Stimulated activated CD4-positive, alpha-beta T cell treated with anti-CD3 and anti-CD28 coated beads, Interleukin-1b, Interleukin-23, amount 100 ng/mL, for 1 hour (primary cell): ENCODE results near the gene SH2D7.
A peak's percentile ranks its signal among the peaks of the same experiment; 100 is the strongest.

ENCODE experiments used
- DNase-seq, 2 donors: peaks; one replicate each; pipeline ENCODE4 v3.0.0-alpha.2; 2020; ENCODE audit warnings: low read depth in 2 of 2

SH2D7 gene

DNA sequence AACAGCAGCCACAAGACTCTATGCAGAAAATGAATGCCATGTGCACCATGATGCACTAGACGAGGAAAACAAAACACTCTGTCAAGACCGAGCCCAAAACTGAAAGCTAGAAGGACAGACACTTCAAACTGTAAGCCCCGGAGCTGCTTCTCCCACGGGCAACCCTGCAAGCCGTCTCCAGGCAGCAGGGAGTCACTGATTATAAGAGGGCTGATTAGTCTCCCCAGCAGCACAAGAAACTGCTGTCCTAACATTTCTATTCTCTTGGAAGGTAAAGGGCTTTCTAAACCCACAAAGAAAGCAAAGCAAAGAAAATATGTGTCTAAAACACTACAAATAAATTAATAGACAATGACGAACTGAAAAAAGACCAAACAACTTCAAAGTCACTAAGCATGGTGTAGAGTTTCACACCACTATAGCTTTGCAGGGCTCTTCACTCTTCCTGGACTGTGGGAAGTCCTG lies 30.4 kb upstream of the SH2D7 start:
- DNase-seq: no peak

DNA sequence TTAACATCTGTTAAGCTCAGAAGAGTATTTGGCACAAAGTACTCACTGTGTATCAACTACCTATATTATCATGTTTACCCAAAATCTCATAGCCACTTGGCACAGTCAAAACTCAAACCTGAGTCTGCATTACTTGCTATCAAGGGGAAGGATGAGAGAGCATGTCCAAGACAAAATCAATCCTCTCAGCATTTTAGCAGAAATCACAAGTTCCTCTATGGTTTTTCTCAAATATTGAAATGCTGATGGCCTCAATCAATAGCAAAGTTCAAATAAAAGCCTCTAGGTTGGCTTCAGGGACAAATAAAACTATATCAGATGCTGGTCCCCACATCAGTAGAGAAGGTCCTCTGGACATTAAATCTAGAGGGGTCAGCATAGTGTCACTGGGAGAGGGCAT lies 29.1 kb upstream of the SH2D7 start:
- no peak for DNase-seq

DNA sequence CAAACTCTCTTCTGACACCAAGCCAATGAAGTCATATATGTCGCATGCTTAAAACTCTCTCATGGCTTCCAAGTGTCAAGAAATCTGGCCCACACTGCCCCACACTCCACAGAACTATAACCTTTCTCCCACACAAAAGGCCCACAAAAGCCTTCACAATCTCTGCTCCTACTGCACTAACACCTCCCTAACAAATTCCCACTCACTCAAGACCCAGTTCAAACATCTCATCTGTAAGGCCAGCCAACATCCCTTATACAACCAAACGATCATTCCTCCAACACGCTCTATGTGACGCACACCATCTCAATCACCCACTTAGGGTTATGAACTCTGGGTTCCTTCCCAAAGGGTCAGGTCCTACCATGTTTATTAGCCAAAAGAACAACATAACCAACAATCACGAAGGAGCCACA lies 28.4 kb upstream of the SH2D7 start:
- DNase-seq: no peak

GRCh38 chr15:78064544-78064943 lies 27.8 kb upstream of the SH2D7 start:
- no peak for DNase-seq

DNA sequence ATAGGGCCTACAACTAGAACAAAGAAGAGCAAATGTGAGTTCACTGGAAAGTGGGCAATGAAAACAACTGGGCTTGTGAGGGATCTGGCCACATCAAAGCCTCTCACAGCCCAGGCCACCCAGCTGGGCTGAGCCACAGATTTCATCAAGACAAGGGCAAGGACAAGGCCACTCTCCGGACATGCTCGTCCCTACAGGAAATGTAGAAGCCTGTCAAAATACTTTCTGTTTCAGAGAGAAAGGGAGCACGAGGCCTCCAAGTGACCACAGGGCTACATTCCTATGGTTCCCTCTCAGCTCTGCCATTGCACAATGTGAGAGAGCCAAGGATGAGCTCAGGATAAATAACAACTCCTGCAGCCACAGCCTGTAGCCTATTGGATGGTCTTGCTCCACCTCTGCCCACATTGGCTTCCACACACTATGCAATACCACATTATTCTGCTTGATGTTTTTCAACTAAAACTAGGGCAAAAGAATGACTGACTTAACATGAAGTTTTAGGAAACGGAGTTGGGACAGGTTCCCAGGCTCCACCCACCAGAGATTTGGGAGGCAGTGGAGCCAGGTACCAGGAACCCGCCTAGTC lies 27.0 kb upstream of the SH2D7 start:
- DNase-seq: no peak

- no peak for DNase-seq
Measured at GRCh38 chr15:78065973-78066946, 26.1 kb upstream of the SH2D7 start.

GRCh38 chr15:78067328-78068228 lies 24.8 kb upstream of the SH2D7 start:
- DNase-seq: no peak

DNA sequence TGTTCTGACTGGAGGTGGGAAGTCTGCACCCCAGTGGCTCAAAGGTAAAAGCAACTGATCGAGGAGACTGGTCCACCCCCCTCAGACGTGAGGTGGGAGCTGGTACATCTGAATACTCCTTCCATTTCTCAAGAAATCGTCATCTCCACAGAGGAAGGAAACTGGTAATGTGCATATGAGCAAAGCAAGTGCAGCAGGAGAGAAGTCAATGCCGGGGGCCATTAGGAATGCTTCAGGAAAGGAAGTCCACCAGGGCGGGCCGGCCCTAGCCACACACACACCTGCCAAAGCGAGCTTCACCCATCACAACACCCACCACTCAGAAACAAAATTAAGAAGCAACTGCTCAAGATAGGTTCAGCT lies 23.3 kb upstream of the SH2D7 start:
- DNase-seq: no peak

DNA sequence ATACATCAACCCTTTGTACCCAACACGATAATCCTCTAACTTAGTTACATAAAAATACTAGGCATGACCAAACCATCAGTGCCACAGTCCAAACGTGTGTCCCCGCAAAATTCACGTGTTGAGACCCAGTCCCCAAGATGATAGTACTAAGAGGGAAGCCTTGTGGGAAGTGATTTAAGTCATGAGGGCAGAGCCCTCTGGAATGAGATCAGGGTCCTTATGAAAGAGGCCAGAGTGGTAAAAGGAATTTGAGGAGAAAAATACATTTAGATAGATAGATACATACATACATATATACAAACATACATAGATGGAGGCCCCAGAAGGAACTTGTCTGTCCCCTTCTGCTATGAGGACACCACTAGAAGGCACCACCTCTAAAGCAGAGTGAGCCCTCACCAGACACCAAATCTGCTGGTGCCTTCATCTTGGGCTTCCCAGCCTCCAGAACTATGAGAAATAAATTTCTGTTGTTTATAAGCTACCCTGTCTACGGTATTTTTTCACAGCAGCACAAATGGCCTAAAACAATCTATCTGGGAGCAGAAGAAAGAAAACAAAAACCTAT lies 22.8 kb upstream of the SH2D7 start:
- no peak for DNase-seq

- DNase-seq: no peak
Measured at GRCh38 chr15:78070049-78070700, 22.2 kb upstream of the SH2D7 start.

DNA sequence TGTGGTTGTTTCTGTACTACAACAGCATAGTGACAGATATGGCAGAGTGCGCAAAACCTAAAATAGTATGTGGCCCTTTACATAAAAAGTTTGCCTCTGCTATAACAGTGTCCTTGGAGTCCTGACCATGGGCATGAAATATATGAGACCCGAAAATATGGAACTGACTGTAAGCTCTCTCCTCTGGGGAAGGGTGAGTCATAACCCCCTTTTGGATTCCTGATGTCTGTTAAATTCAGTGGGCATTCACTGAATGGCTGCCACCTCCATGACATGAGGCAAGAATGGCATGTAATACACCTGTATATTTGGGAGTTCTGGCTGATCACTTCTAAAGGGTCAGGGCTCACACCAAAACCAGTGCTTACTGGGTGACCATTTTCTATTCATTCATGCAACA lies 21.0 kb upstream of the SH2D7 start:
- DNase-seq: no peak

GRCh38 chr15:78072080-78072892 lies 20.1 kb upstream of the SH2D7 start:
- DNase-seq: no peak

DNA sequence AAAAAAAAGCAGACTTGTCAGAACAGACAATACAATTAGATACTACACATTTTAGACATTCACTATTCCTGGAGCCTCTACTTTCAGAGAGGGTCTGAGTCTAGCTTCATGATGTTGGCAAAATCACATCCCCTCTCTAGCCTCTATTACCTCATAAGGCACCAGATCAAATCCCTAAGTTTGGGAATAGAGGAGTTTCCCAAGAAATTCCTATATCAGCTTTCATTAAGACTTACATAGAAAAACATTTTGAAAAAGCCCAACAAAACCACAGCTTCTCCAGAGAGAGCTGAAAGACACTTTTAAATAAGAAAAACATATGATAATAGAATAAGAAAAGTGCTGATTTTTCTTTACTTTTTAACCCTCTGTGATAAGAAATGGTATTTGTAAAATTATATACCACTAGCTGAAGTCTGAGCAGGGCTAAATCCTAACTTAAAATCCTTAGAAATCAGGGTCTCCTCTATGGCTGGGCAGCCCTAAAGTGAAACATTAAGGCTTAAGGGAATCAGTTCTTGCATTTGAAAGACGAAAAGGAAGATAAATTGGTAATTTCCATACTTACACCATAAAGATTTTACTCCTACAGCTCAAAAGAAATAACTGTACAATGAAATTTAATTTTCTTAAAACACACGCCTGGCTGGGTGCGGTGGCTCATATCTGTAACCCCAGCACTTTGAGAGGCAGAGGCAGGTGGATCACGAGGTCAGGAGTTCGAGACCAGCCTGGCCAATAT lies 19.1 kb upstream of the SH2D7 start:
- DNase-seq: no peak

GRCh38 chr15:78075490-78076230 lies 16.7 kb upstream of the SH2D7 start:
- no peak for DNase-seq

GRCh38 chr15:78076231-78077052 lies 15.9 kb upstream of the SH2D7 start:
- DNase-seq: no peak

GRCh38 chr15:78077053-78077870 lies 15.1 kb upstream of the SH2D7 start, which contains the start of gene TBC1D2B:
TBC1D2B (minus strand) TSS chr15:78077711; CDS start chr15:78077652, 59 bp downstream.
- peak in 1 of 2 donors; percentile 48 for DNase-seq

- no peak for DNase-seq
Measured at GRCh38 chr15:78077871-78078210, 14.5 kb upstream of the SH2D7 start.
